Measurements from ENCODE around the gene TLR2. TPM values are rescaled to one million over a fixed set of nuclear protein-coding genes. Genes with fewer than 3 reads are reported as not detected.

TLR2 gene
- total RNA-seq, 4 donors from 2014 or later: 21.7 to 91.5 (median 56.8) TPM

DNA sequence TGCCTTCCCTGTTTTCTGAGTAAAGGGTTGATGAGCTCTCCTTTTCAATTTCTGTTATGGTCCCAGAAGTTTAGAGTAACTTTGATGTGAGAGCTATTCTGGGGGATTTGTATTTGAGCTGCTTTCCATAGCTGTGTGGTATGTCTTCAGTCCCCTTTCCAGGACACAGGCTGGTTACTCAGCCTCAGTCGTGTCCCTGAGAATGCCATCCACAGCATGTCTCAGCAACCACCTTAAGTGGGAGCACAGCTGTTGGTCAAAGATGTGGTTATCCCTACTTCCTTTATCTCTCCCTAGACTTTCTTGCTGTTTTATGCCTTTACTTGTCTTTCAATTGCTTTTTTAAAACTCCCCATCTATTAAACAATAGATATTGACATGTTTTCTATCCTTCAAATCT is 38.0 kb downstream of the TLR2 start:
- TF ChIP-seq, protein P1, sequence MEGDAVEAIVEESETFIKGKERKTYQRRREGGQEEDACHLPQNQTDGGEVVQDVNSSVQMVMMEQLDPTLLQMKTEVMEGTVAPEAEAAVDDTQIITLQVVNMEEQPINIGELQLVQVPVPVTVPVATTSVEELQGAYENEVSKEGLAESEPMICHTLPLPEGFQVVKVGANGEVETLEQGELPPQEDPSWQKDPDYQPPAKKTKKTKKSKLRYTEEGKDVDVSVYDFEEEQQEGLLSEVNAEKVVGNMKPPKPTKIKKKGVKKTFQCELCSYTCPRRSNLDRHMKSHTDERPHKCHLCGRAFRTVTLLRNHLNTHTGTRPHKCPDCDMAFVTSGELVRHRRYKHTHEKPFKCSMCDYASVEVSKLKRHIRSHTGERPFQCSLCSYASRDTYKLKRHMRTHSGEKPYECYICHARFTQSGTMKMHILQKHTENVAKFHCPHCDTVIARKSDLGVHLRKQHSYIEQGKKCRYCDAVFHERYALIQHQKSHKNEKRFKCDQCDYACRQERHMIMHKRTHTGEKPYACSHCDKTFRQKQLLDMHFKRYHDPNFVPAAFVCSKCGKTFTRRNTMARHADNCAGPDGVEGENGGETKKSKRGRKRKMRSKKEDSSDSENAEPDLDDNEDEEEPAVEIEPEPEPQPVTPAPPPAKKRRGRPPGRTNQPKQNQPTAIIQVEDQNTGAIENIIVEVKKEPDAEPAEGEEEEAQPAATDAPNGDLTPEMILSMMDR (IDR thresholded peaks at IDR 0.05; ENCODE audit: low read depth): no peak

DNA sequence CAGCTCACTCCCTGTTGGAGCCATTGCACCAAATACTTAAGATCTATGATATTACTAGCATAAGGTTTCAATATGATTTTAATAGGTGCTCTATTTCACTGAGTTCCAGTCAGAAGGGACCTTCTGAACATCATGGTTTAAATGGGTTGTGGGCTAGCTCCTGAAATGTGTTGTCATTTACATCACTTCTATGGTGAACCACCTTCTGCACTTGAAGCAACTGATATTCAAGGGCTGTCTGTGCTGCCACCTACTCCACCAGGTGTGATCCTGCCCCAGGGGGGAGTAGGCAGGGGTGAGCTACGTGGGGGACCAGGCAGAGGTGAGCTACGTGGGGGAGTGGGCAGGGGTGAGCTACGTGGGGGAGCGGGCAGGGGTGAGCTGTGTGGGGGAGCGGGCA is 40.5 kb downstream of the TLR2 start:
- TF ChIP-seq, protein P1 (IDR thresholded peaks at IDR 0.05; ENCODE audit: low read depth): no peak

DNA sequence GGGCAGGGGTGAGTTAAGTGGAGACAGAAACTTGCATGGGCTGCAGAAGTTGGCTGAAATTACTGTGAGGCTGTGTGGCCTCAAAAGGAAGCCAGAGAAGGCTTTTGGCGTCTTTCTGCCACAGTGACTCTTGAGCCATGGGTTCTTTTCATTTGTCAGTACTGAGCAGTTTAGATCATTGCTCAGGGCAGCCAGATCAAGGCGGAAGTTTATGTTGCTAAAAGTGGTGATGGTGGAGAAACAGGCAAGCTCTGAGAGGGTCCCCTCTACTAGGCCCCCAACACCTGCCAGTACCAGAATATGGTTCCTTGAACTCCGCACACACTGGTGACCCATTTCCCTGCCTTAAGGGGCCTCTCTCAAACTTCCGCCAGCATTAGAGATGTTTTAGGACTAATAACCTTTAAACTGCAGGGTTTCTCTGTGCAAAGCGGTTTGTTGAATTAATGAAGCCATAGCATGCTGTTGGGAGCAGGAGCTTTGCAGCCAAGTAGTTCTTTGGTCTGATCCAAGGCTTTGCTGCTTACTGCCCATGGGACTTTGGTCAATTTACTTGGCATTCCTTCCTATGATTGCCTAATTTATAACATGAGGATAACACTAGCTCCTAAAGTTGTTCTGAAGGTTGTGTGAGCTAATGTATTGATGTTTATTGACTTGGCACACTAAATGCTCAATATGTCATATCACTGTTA is 41.2 kb downstream of the TLR2 start:
- TF ChIP-seq, protein P1 (IDR thresholded peaks at IDR 0.05; ENCODE audit: low read depth): no peak

DNA sequence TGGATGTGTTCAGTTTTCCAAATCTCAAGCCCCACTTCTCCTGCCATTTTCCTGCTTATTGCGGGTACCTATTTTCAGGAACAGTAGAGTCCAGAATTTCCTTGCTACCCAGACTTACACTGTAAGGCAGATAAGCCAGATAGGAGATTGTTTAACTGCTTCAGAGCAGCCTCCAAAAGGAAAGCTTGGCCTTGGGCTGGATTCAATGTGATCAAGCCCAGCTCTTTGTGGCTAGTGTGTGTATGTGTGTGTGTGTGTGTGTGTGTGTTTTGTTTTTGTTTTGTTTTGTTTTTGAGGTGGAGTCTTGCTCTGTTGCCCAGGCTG is 41.7 kb downstream of the TLR2 start:
- TF ChIP-seq, protein P1 (IDR thresholded peaks at IDR 0.05; ENCODE audit: low read depth): no peak

DNA sequence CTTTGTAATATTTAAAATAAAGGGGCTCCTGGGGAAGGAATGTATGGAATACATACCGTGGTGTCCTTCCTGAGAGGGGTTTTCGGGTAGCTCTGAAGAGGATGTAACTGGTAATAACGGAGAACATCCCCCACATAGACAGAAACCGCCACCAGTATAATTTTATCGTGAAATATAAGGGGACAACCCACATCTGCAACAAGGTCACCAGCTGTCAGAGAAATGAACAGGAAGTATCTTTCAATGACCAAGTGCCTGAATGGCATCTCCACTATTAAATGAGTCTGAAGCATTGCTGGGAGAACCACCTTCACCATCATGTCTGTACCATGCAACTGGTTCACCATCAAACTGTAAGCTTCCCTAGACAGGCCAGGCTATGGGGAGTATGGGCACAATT is 44.1 kb downstream of the TLR2 start:
- TF ChIP-seq, protein P1 (IDR thresholded peaks at IDR 0.05; ENCODE audit: low read depth): no peak

DNA sequence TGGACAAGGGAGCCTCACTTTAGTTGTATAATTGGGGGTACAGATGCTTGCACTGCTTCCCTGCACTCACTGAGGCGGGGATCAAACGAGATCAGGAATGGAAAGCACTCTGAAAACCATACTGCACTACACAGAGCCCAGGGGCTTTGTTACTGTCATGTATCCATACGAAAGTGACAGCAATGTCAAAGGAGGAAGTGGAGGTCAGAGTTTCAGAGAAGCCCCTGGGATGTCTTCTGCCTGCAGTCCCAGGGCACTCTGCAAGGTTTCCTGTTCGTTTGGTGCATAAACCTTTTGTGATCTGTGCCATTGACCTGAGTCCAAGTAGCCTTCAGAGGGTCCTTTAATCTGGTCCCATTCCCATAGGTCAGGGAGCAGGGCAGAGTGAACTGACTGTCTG is 44.6 kb downstream of the TLR2 start:
- TF ChIP-seq, protein P1 (IDR thresholded peaks at IDR 0.05; ENCODE audit: low read depth): no peak

DNA sequence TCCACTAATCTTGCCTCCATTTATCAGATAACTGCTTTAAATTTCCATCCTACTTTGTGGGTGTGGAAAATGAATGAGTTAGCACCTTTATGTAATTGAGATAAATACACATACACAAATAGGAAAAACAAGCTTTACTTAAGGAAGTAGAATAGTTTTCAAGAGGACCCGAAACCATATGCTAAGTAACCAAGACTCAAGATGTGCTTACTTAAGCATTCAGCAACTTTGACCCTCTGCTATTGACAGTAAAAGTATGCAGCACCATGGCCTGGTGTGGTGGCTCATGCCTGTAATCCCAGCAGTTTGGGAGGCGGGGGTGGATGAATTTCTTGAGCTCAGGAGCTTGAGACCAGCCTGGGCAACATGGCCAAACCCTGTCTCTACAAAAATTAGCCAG is 45.8 kb downstream of the TLR2 start:
- TF ChIP-seq, protein P1 (IDR thresholded peaks at IDR 0.05; ENCODE audit: low read depth): no peak

Measured in subcutaneous adipose tissue (tissue), 4 donors.